Cardiac fibroblast (primary cell): Measurements from ENCODE around the gene MAD1L1.

Source experiments
- DNase-seq, 2 donors: peaks; one replicate each; pipeline versions ENCODE4 v3.0.0 to v3.0.0-alpha.2; 2010; ENCODE audit warnings: low read depth in 2 of 2
- H3K4me3 ChIP-seq, 2 donors: replicated peaks in 1 of 2; 1 replicate in 1 of 2; 2 replicates in 1 of 2; pipeline ENCODE4 v1.5.1; 2011; ENCODE audit warnings: low read depth in 2 of 2, low read length in 2 of 2, mild to moderate bottlenecking in 2 of 2, moderate library complexity in 1 of 2
- TF ChIP-seq, protein P1 (sequence below): IDR thresholded peaks from one replicate; pipeline ENCODE4 v1.5.1; 2011; ENCODE audit warnings: low read depth, mild to moderate bottlenecking, low read length, inconsistent platforms

Gene MAD1L1

DNA sequence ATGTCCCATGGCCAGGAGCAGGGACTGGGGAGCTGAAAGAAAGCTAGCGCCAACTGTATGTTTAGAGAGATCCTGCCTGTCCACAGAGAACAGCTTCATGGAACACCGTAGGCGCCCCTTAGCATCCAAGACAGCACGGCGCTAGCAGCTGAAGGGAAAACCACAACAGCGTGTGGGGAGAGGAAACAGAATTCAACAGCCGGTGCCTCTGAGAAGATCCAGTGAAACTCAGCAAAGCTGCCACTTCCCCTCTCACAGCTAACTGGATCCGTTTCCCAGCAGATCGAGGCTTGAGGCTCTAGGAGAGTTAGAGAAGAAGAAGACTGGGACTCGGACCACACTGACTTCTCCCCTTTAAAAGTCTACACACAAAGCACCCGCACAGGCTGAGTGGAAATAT is 145.0 kb downstream of the MAD1L1 start:
- TF ChIP-seq, protein P1, sequence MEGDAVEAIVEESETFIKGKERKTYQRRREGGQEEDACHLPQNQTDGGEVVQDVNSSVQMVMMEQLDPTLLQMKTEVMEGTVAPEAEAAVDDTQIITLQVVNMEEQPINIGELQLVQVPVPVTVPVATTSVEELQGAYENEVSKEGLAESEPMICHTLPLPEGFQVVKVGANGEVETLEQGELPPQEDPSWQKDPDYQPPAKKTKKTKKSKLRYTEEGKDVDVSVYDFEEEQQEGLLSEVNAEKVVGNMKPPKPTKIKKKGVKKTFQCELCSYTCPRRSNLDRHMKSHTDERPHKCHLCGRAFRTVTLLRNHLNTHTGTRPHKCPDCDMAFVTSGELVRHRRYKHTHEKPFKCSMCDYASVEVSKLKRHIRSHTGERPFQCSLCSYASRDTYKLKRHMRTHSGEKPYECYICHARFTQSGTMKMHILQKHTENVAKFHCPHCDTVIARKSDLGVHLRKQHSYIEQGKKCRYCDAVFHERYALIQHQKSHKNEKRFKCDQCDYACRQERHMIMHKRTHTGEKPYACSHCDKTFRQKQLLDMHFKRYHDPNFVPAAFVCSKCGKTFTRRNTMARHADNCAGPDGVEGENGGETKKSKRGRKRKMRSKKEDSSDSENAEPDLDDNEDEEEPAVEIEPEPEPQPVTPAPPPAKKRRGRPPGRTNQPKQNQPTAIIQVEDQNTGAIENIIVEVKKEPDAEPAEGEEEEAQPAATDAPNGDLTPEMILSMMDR, result no peak
- no peak for DNase-seq

DNA sequence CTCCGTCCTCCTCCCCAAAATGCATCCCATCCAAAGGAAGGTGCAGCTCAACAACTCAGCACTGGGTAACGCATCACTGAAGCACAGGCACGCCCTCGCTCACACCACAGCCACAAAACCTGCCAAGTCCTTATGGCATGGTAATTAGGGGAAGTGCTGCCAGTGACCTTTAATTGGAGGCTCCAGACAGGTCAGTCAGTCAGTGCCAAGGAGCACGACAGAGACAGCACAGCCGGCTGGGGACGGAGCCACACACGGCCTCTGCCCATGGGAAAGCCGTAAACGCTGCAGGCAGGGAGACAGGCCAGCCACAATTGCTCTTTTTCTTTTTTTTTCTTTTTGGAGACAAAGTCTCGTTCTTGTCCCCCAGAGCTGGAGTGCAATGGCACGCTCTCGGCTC is 146.5 kb downstream of the MAD1L1 start:
- H3K4me3 ChIP-seq, result no peak overlapping the region
- TF ChIP-seq, protein P1, result no peak
- DNase-seq, result no peak

More for the DNA sequence above, 145.0 kb downstream of the MAD1L1 start:
- no peak overlapping the region for H3K4me3 ChIP-seq

DNA sequence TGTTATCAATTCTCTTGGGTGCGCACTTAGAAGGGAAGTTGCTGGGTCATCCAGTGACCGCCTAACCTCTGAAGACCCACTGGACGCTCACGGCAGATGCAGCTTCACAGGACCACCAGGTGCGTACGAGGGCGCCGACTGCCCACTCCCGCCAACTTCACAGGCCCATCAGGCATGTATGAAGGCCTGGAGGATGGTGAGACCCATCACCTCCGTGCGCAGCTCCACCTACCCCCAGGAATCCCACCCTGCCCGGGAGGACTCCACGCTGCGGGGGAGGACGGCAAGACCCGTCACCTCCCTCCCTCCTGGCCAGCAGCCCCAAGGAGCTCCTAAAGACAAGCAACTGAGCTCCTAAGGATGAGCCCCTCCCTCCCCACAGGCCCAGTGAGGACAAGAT is 146.9 kb downstream of the MAD1L1 start:
- no peak for DNase-seq
- H3K4me3 ChIP-seq, result no peak overlapping the region
- TF ChIP-seq, protein P1, result no peak

DNA sequence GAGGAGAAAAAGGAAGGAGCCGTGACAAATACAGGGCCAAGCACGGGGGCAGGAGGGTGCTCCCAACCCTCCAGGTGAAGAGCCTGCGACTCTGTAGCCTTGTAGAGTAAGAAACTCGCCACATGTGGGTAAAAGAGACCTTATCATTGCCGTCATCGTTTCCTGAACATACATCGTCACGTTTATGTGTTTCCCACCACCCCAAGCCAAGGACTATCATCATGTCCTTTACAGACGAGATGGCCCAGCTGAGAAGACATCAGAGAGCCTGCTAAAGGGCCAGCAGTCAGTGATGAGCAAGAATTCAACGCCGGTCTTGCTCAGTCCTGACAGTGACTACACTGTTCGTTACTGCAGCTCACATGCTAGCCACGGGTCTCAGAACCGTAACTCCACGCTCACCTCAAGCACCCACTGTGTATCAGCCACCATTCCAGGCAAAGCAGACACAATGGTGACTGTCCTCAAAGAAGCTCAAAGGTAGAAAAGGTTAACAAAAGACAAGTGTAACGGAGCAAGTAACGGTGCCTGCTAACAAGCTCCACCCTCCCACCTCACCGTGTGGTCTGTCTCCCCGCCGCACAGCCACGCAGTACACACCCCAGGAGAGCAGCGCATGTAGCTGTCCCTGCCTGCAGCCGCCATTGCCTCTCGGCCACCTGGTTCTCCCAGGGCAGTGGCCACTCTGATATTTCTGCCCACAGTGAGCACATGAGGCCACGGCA is 147.8 kb downstream of the MAD1L1 start:
- no peak for DNase-seq
- no peak overlapping the region for H3K4me3 ChIP-seq
- TF ChIP-seq, protein P1, result no peak

DNA sequence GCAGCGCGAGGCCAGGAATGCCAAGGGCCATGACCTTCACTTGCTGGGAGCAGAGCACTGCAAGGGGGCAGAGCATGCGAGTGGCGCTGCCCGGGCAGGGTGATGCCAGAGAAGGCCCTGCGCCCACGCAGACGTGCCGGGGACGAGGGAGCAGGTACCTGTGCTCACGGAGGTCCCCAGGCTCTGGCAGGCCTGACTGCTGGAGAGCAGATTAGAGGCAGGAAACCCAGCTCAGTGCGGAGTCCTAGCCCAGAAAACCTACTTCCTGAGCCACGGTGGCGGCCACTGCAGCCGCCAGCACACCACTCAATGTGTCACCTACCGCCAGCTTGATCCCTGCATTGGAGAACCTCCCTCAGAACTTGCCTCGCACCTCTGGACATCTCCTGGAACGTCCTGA is 148.4 kb downstream of the MAD1L1 start:
- TF ChIP-seq, protein P1, result no peak
- no peak overlapping the region for H3K4me3 ChIP-seq
- no peak for DNase-seq

DNA sequence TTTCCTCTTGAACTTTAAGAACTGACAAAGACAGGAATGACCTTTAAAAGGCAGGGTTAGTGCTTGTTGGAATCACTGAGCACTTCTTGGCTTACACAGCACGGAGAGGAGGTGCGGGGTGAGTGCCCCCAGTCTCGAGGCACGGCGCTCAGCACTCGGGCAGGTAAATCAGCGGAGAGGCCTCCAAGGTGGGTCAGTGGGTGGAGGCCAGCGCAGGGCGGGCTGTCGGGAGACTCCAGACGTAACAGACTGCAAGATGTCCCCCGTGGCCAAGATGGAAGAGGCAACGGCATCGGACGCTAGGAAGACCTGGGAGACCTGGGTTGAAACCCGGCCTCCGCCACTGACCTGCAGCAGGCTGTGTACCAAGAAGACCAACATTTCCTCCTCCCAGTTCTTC is 149.4 kb downstream of the MAD1L1 start:
- TF ChIP-seq, protein P1, result no peak
- no peak overlapping the region for H3K4me3 ChIP-seq
- DNase-seq, result no peak
